Measurements from ENCODE around the gene TBC1D9.

GRCh38 chr4:140668111-140668510 is 88.1 kb downstream of the TBC1D9 start:
- TF ChIP-seq CTCF (conservative IDR thresholded peaks at IDR 0.05) (no peak), EZH2 (IDR thresholded peaks at IDR 0.05; ENCODE audit: low read depth) (no peak)

Measured in PC-9 (cell line).